ENCODE data around the gene HDAC4.

The HDAC4 gene

DNA sequence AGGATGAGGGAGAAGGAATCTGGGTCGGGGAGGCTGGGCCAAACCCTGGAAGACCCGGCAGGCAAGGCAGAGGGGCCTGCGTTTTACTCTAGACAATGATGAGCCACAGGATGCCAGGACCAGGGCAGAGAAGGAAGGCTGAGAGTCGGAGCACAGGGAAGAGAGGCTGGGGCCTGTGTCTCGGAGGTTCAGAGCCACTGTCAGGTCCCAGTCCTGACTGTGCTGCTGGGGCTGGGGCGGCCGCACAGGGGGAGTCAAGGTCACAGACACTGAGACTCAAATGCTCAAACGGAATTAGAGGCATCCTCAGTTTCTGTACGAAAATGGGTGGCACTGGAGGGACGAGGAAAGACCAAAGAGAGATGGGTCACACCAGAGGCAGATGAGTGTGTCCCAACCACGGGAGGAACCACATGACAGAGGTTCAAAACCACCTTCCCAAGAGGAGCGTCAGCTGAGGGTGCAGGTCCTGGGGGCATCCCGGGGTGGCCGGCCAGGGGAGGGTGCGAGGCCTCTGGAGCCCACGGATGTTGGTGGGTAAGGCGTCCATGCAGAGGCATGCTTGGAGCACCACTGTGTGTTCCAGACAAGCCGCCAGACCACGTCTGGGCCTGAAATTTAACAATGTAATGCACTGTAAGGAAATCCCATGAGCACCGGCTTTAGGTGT, 14.7 kb downstream of the HDAC4 start:
- DNase-seq (ENCODE audit: low read depth, low spot score) = no peak
- Histone ChIP-seq H3K9ac (ENCODE audit: insufficient read length, low read depth) (no peak overlapping the region), H3K4me3 (ENCODE audit: insufficient read length, low read depth) (no peak overlapping the region), H3K4me1 (ENCODE audit: insufficient read depth, insufficient read length) (peaks cover 7% of the 10 kb centered on the region), H3K27me3 (ENCODE audit: insufficient read depth, insufficient read length) (no peaks in the 10 kb centered on the region), H3K36me3 (ENCODE audit: insufficient read depth, insufficient read length, low read length) (peaks cover 41% of the 10 kb centered on the region), H3K9me3 (ENCODE audit: insufficient read depth, low read length) (peaks cover 4% of the 10 kb centered on the region; the same call in 1 of the 2 replicates)
- TF ChIP-seq SUZ12 (IDR thresholded peaks at IDR 0.05; ENCODE audit: extremely low read depth, insufficient read depth, insufficient read length) (no peak), YY1 (IDR thresholded peaks at IDR 0.05; ENCODE audit: insufficient read depth, insufficient read length) (no peak), ZNF274 (IDR thresholded peaks at IDR 0.05; ENCODE audit: low read depth, low read length) (no peak)

DNA sequence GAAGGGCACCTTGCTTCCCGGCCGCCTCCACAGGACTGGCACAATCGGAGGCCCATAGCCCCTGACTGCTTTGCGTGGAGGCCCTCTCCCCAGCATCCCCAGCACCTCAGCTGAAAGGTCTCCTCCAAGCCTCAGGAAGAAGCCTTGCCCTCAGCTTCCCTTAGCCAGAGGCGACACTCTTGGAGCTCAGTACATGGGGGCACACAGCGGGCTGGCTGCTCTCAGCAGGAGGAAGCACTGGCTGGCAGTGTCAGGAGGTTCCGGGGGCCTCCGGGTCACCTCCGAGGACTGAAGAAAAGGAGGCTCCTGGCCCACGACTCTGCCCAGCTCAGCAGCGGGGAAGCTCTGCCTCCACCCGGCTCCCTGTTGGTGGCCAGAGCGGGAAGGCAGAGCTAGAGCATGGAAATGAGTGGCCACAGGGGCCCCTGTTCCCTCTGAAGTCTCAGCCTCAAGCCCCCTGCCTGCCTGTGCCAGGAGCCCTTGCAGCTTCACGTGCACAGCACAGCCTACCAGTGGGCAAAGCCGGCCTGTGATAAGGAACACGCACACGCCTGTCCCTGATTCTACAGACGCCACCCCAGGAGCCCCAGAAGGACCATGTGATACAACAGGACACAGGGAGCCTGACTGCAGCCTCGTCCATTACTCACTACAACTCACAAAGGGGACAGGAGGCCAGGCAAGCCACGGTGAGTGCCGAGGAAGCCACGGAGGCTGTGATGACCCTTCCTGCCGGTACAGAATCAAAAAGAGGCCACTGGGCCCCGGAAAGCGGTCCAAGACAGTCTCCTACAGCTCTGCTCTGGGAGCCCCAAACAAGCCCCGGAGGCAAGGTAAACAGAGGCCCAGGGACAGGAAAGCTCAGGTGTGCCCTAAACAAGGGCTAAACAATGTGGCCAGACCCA, 15.5 kb downstream of the HDAC4 start:
- H3K9me3 ChIP-seq (ENCODE audit: insufficient read depth, low read length) = peaks cover 4% of the 10 kb centered on the region; the same call in 1 of the 2 replicates
- peaks cover 41% of the 10 kb centered on the region for H3K36me3 ChIP-seq (ENCODE audit: insufficient read depth, insufficient read length, low read length)
- H3K9ac ChIP-seq (ENCODE audit: insufficient read length, low read depth) = no peak overlapping the region
- peaks cover 7% of the 10 kb centered on the region for H3K4me1 ChIP-seq (ENCODE audit: insufficient read depth, insufficient read length)
- no peak for DNase-seq (ENCODE audit: low read depth, low spot score)
- no peak overlapping the region for H3K4me3 ChIP-seq (ENCODE audit: insufficient read length, low read depth)
- no peaks in the 10 kb centered on the region for H3K27me3 ChIP-seq (ENCODE audit: insufficient read depth, insufficient read length)
- TF ChIP-seq ZNF274 (IDR thresholded peaks at IDR 0.05; ENCODE audit: low read depth, low read length) (no peak), YY1 (IDR thresholded peaks at IDR 0.05; ENCODE audit: insufficient read depth, insufficient read length) (no peak), SUZ12 (IDR thresholded peaks at IDR 0.05; ENCODE audit: extremely low read depth, insufficient read depth, insufficient read length) (no peak)

DNA sequence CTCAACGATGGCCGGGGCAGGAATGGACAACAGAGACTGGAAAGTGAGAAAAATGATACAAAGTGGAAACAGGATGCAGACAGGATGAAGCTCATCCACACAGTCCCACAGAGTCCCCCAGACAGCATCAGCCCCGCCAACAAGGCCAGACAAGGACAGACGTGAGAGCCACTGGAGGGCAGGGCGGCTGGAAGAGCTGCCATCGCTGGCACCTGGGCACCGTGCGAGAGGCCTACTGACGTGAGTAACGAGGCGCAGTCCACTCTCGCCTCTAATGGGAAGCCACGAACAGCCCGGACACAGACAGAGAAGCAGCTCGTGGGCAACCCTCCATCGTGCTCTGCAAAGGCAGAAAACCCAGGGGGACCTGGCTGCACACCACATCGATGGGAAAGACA, 17.1 kb downstream of the HDAC4 start:
- H3K9me3 ChIP-seq (ENCODE audit: insufficient read depth, low read length) = no peaks in the 10 kb centered on the region
- TF ChIP-seq SUZ12 (IDR thresholded peaks at IDR 0.05; ENCODE audit: extremely low read depth, insufficient read depth, insufficient read length) (no peak), YY1 (IDR thresholded peaks at IDR 0.05; ENCODE audit: insufficient read depth, insufficient read length) (no peak), ZNF274 (IDR thresholded peaks at IDR 0.05; ENCODE audit: low read depth, low read length) (no peak)
- H3K4me1 ChIP-seq (ENCODE audit: insufficient read depth, insufficient read length) = peaks cover 7% of the 10 kb centered on the region
- H3K9ac ChIP-seq (ENCODE audit: insufficient read length, low read depth) = no peak overlapping the region
- no peak for DNase-seq (ENCODE audit: low read depth, low spot score)
- peaks cover 33% of the 10 kb centered on the region for H3K36me3 ChIP-seq (ENCODE audit: insufficient read depth, insufficient read length, low read length)
- no peaks in the 10 kb centered on the region for H3K27me3 ChIP-seq (ENCODE audit: insufficient read depth, insufficient read length)
- no peak overlapping the region for H3K4me3 ChIP-seq (ENCODE audit: insufficient read length, low read depth)

DNA sequence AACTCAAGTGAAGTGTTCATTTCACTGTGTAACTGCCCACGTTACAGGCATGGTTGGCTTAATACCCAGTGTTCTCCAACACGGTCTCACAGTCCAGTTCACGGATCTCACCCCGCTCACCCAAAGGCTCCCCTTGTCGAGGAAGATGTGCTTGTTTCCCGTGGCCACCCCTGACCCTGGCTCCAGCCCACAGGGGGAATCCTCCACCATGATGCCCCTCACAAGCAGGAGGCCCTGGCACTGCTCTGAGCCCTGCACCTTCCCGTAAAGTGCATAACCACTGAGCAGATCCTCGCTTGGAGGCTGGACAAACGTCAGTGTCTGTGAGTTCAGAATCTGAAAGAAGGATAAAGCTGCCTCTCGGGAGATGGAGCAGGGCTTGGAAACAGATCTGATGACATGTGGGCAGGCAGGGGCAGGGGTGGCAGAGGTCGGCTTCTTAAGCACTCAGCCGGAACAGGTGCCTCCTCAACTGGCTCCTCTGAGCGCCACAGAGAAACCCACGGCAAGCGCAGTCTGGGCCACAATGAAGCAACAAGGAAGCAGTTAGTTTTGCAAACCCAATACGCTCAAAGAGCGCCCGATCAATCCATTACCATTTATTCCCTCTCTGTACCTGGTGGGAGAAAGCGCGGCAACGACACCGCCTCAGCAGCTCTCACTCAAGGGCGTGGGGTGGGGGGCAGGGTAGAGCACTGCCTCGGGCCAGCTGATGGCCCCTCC, 17.6 kb downstream of the HDAC4 start:
- H3K4me1 ChIP-seq (ENCODE audit: insufficient read depth, insufficient read length) = peaks cover 6% of the 10 kb centered on the region
- no peak overlapping the region for H3K9ac ChIP-seq (ENCODE audit: insufficient read length, low read depth)
- no peak for TF ChIP-seq SUZ12 (IDR thresholded peaks at IDR 0.05; ENCODE audit: extremely low read depth, insufficient read depth, insufficient read length)
- no peak for TF ChIP-seq ZNF274 (IDR thresholded peaks at IDR 0.05; ENCODE audit: low read depth, low read length)
- TF ChIP-seq YY1 (IDR thresholded peaks at IDR 0.05; ENCODE audit: insufficient read depth, insufficient read length) = no peak

GRCh38 chr2:239382384-239382880, 18.4 kb downstream of the HDAC4 start:
- Histone ChIP-seq H3K9ac (ENCODE audit: insufficient read length, low read depth) (no peak overlapping the region), H3K36me3 (ENCODE audit: insufficient read depth, insufficient read length, low read length) (peaks cover 31% of the 10 kb centered on the region), H3K9me3 (ENCODE audit: insufficient read depth, low read length) (no peaks in the 10 kb centered on the region), H3K4me1 (ENCODE audit: insufficient read depth, insufficient read length) (peaks cover 4% of the 10 kb centered on the region), H3K4me3 (ENCODE audit: insufficient read length, low read depth) (no peak overlapping the region), H3K27me3 (ENCODE audit: insufficient read depth, insufficient read length) (no peaks in the 10 kb centered on the region)
- no peak for DNase-seq (ENCODE audit: low read depth, low spot score)
- TF ChIP-seq SUZ12 (IDR thresholded peaks at IDR 0.05; ENCODE audit: extremely low read depth, insufficient read depth, insufficient read length) (no peak), YY1 (IDR thresholded peaks at IDR 0.05; ENCODE audit: insufficient read depth, insufficient read length) (no peak), ZNF274 (IDR thresholded peaks at IDR 0.05; ENCODE audit: low read depth, low read length) (no peak)

More for the DNA sequence above, 17.6 kb downstream of the HDAC4 start:
- DNase-seq (ENCODE audit: low read depth, low spot score) = no peak
- no peaks in the 10 kb centered on the region for H3K9me3 ChIP-seq (ENCODE audit: insufficient read depth, low read length)
- no peaks in the 10 kb centered on the region for H3K27me3 ChIP-seq (ENCODE audit: insufficient read depth, insufficient read length)
- peaks cover 30% of the 10 kb centered on the region for H3K36me3 ChIP-seq (ENCODE audit: insufficient read depth, insufficient read length, low read length)
- no peak overlapping the region for H3K4me3 ChIP-seq (ENCODE audit: insufficient read length, low read depth)

DNA sequence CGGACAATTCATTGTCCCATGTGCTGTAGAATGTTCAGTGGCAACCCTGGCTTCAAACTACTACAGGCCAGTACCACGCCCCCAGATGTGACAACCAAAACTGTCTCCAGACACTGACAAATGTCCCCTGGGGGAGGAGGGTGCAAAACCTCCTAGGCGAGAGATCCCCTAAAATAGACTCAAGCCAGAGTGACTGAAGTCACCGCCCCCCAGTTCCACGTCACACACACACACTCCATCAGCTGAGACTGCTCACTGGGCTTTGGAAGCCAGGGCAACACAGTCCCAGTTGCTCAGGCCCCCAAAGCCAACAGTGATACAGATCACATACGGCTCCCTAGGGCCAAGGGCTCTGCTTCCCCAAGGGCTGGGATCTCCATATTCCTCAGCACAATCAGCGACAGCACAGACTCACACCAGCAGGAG, 19.1 kb downstream of the HDAC4 start:
- Histone ChIP-seq H3K4me1 (ENCODE audit: insufficient read depth, insufficient read length) (peaks cover 4% of the 10 kb centered on the region), H3K9ac (ENCODE audit: insufficient read length, low read depth) (no peak overlapping the region), H3K27me3 (ENCODE audit: insufficient read depth, insufficient read length) (no peaks in the 10 kb centered on the region), H3K4me3 (ENCODE audit: insufficient read length, low read depth) (no peak overlapping the region), H3K36me3 (ENCODE audit: insufficient read depth, insufficient read length, low read length) (peaks cover 31% of the 10 kb centered on the region), H3K9me3 (ENCODE audit: insufficient read depth, low read length) (no peaks in the 10 kb centered on the region)
- DNase-seq (ENCODE audit: low read depth, low spot score) = no peak
- TF ChIP-seq YY1 (IDR thresholded peaks at IDR 0.05; ENCODE audit: insufficient read depth, insufficient read length) (no peak), ZNF274 (IDR thresholded peaks at IDR 0.05; ENCODE audit: low read depth, low read length) (no peak), SUZ12 (IDR thresholded peaks at IDR 0.05; ENCODE audit: extremely low read depth, insufficient read depth, insufficient read length) (no peak)
